Right cardiac atrium (tissue), 5 donors: ENCODE results near the gene KCNJ15. TPM values are rescaled to one million over a fixed set of nuclear protein-coding genes. Genes with fewer than 3 reads are reported as not detected.
A peak's percentile ranks its signal among the peaks of the same experiment; 100 is the strongest.

Experiments used
- ATAC-seq, 2 donors: fragments of 200-7000 bp; cut with Tn5 transposase; one replicate each; pipeline versions ENCODE4 v1.8.0 to v1.9.1; 2020; ENCODE audit warnings: moderate library complexity in 2 of 2, mild to moderate bottlenecking in 1 of 2
- DNase-seq, 3 donors: peaks; one replicate each; pipeline ENCODE4 v3.0.0-alpha.2; 2020
- H3K27ac ChIP-seq: one replicate; pipeline ENCODE4 v1.5.1; 2013; ENCODE audit warnings: mild to moderate bottlenecking, low read length, control low read depth, moderate library complexity
- H3K27me3 ChIP-seq: one replicate; pipeline ENCODE4 v1.6.1; 2013; ENCODE audit not compliant: control insufficient read depth, insufficient read depth
- H3K4me1 ChIP-seq: one replicate; pipeline ENCODE4 v1.6.1; 2013; ENCODE audit warnings: low read length; ENCODE audit not compliant: control insufficient read depth, insufficient read depth
- H3K4me3 ChIP-seq: one replicate; pipeline ENCODE4 v1.5.1; 2013; ENCODE audit warnings: low read length, control low read depth
- H3K9me3 ChIP-seq: one replicate; pipeline ENCODE4 v1.6.1; 2013; ENCODE audit warnings: low read length; ENCODE audit not compliant: control insufficient read depth
- WGBS: extraction: QIAGEN DNeasy Blood & Tissue Kit; methylation state at CpG from one replicate; pipeline ENCODE4 v1.1.7; 2013; 5-methylcytosine and 5-hydroxymethylcytosine counted together
- intact Hi-C, 4 donors: fragments of 100-400 bp; cut with DNase I; formaldehyde crosslinking; loops; one replicate each; pipeline versions ENCODE4 v1.11.0 to v1.14.0; 2022 to 2023
- polyA plus RNA-seq: library from polyadenylated mRNA; stranded (reverse); fragments of 200-250 nt; gene quantifications from one replicate; pipeline ENCODE4 v1.2.3, GENCODE V29; 2013
- total RNA-seq, 4 donors: library from RNA; stranded (reverse); fragmentation: NEBNext Ultra II Directional; extraction: Animal tissue kit (Norgen Biotek cat#: 25700); gene quantifications; one replicate each; pipeline ENCODE4 v1.2.1, GENCODE V29; 2021
- donor health status: healthy with polysubstance abuse.
- donor health status: DM: no; HTN: yes; CAD: no.
- donor health status: DM: no; HTN: no; CAD: no.
- donor health status: DM: no; HTN: yes; CAD: no; lungs with severe emphysema.
- donor health status: DM: yes; HTN: yes; CAD: no.

The KCNJ15 gene
- total and polyA plus RNA-seq, 5 donors = 0.18 to 0.97 (median 0.47) TPM

GRCh38 chr21:38349977-38350376, 93.2 kb downstream of the KCNJ15 start:
- no peak overlapping the region for H3K27ac ChIP-seq
- intact Hi-C loops = loop anchor here (5.0 to 10.0 kb wide), 4 partner anchors 133 to 645 kb away; no protein-coding TSS in a partner anchor
- WGBS = 94% methylated on average over 2 of the region's 2 CpGs
- H3K4me3 ChIP-seq = no peak overlapping the region
- ATAC-seq (no peak), DNase-seq (no peak)
- H3K9me3 ChIP-seq = no peaks in the 10 kb centered on the region
- no peaks in the 10 kb centered on the region for H3K27me3 ChIP-seq
- H3K4me1 ChIP-seq = no peaks in the 10 kb centered on the region

- Histone ChIP-seq H3K27me3 (no peaks in the 10 kb centered on the region), H3K27ac (no peak overlapping the region), H3K9me3 (no peaks in the 10 kb centered on the region), H3K4me1 (no peaks in the 10 kb centered on the region), H3K4me3 (no peak overlapping the region)
- DNase-seq = no peak
- ATAC-seq = peak in 1 of 2 donors; percentile 34
- intact Hi-C loops = loop anchor here (5.0 to 10.0 kb wide), 4 partner anchors 133 to 646 kb away; no protein-coding TSS in a partner anchor
- 87% methylated on average over 3 of the region's 3 CpGs for WGBS
Measured at GRCh38 chr21:38350684-38351083, 93.9 kb downstream of the KCNJ15 start.

- no peak overlapping the region for H3K4me3 ChIP-seq
- DNase-seq = peak; percentile 67 to 84 (median 68)
- intact Hi-C loops = loop anchor here (5.0 to 10.0 kb wide), 4 partner anchors 134 to 647 kb away; no protein-coding TSS in a partner anchor
- peak; percentile 53 to 67 for ATAC-seq
- H3K9me3 ChIP-seq = no peaks in the 10 kb centered on the region
- no peak overlapping the region for H3K27ac ChIP-seq
- H3K27me3 ChIP-seq = no peaks in the 10 kb centered on the region
- 74% methylated on average over 16 of the region's 16 CpGs for WGBS
- H3K4me1 ChIP-seq = no peaks in the 10 kb centered on the region
Measured at GRCh38 chr21:38351176-38351959, 94.6 kb downstream of the KCNJ15 start.

- Histone ChIP-seq H3K27me3 (no peaks in the 10 kb centered on the region), H3K9me3 (no peaks in the 10 kb centered on the region), H3K4me3 (no peak overlapping the region), H3K27ac (no peak overlapping the region), H3K4me1 (no peaks in the 10 kb centered on the region)
- 52% methylated on average over 10 of the region's 10 CpGs for WGBS
- ATAC-seq (no peak), DNase-seq (no peak)
- intact Hi-C loops = loop anchor here (5.0 to 10.0 kb wide), 4 partner anchors 135 to 647 kb away; no protein-coding TSS in a partner anchor
Measured at GRCh38 chr21:38351961-38352521, 95.2 kb downstream of the KCNJ15 start.

- WGBS = 48% methylated on average over 6 of the region's 6 CpGs
- Histone ChIP-seq H3K27me3 (no peaks in the 10 kb centered on the region), H3K9me3 (no peaks in the 10 kb centered on the region), H3K4me3 (no peak overlapping the region), H3K4me1 (no peaks in the 10 kb centered on the region), H3K27ac (no peak overlapping the region)
- intact Hi-C loops = loop anchor here (5.0 to 10.0 kb wide), 4 partner anchors 135 to 648 kb away; no protein-coding TSS in a partner anchor
- ATAC-seq (peak in 1 of 2 donors; percentile 48), DNase-seq (peak; percentile 57 to 79 (median 62))
Measured at GRCh38 chr21:38352536-38353219, 95.9 kb downstream of the KCNJ15 start.

- H3K27ac ChIP-seq = no peak overlapping the region
- H3K9me3 ChIP-seq = no peaks in the 10 kb centered on the region
- intact Hi-C loops = loop anchor here (2.0 to 10.0 kb wide), 5 partner anchors 135 to 649 kb away; no protein-coding TSS in a partner anchor
- no peaks in the 10 kb centered on the region for H3K27me3 ChIP-seq
- 93% methylated on average over 10 of the region's 10 CpGs for WGBS
- no peaks in the 10 kb centered on the region for H3K4me1 ChIP-seq
- DNase-seq (peak in 1 of 3 donors; percentile 29), ATAC-seq (no peak)
- no peak overlapping the region for H3K4me3 ChIP-seq
Measured at GRCh38 chr21:38354231-38354630, 97.4 kb downstream of the KCNJ15 start.

- no peak overlapping the region for H3K4me3 ChIP-seq
- intact Hi-C loops = loop anchor here (2.0 to 10.0 kb wide), 6 partner anchors 136 to 650 kb away; no protein-coding TSS in a partner anchor
- DNase-seq (no peak), ATAC-seq (no peak)
- H3K27ac ChIP-seq = no peak overlapping the region
- no peaks in the 10 kb centered on the region for H3K27me3 ChIP-seq
- 80% methylated on average over 2 of the region's 2 CpGs for WGBS
- no peaks in the 10 kb centered on the region for H3K4me1 ChIP-seq
- H3K9me3 ChIP-seq = no peaks in the 10 kb centered on the region
Measured at GRCh38 chr21:38354746-38355145, 98.0 kb downstream of the KCNJ15 start.

GRCh38 chr21:38355353-38355752, 98.6 kb downstream of the KCNJ15 start:
- WGBS = 97% methylated on average over 4 of the region's 4 CpGs
- Histone ChIP-seq H3K27ac (no peak overlapping the region), H3K27me3 (no peaks in the 10 kb centered on the region), H3K4me1 (no peaks in the 10 kb centered on the region), H3K9me3 (no peaks in the 10 kb centered on the region), H3K4me3 (no peak overlapping the region)
- intact Hi-C loops = loop anchor here (2.0 to 10.0 kb wide), 3 partner anchors 137 to 651 kb away; no protein-coding TSS in a partner anchor
- ATAC-seq (no peak), DNase-seq (no peak)

GRCh38 chr21:38355992-38356781, 99.4 kb downstream of the KCNJ15 start:
- H3K27me3 ChIP-seq = no peaks in the 10 kb centered on the region
- DNase-seq = peak; percentile 75 to 92 (median 91)
- no peaks in the 10 kb centered on the region for H3K9me3 ChIP-seq
- H3K4me3 ChIP-seq = no peak overlapping the region
- 8% methylated on average over 20 of the region's 20 CpGs for WGBS
- H3K4me1 ChIP-seq = no peaks in the 10 kb centered on the region
- intact Hi-C loops = loop anchor here (2.0 to 10.0 kb wide), 4 partner anchors 137 to 651 kb away; no protein-coding TSS in a partner anchor
- peak; percentile 81 to 87 for ATAC-seq
- no peak overlapping the region for H3K27ac ChIP-seq
